Common myeloid progenitor, CD34-positive (primary cell): Measurements from ENCODE around the gene ETS1.

Source experiments
- CTCF ChIA-PET: fragments of 350-600 bp; sonication (Branson Sonifier 250); formaldehyde crosslinking; loops from one replicate; lab custom pipeline; 2021; ENCODE audit warnings: antibody characterized with exemption; lab: Charles Lee
- POLR2A ChIA-PET: fragments of 350-600 bp; sonication (Branson Sonifier 250); formaldehyde crosslinking; loops from one replicate; lab custom pipeline; 2021; ENCODE audit warnings: antibody characterized with exemption; lab: Charles Lee
- DNase-seq, 3 donors: peaks; one replicate each; pipeline versions ENCODE4 v3.0.0 to v3.0.0-alpha.2; 2013
- H3K27ac ChIP-seq, 2 experiments: 1 replicate in 1 of 2; 2 replicates in 1 of 2; pipeline ENCODE4 v1.7.0; 2013; ENCODE audit warnings: inconsistent platforms in 2 of 2, low read length in 2 of 2, mild to moderate bottlenecking in 2 of 2, low read depth in 1 of 2, moderate library complexity in 1 of 2; ENCODE audit not compliant: severe bottlenecking in 2 of 2, insufficient read depth in 1 of 2, poor library complexity in 1 of 2
- H3K27me3 ChIP-seq, 5 experiments: replicated peaks in 2 of 5; 1 replicate in 3 of 5; 2 replicates in 2 of 5; pipeline versions ENCODE4 v1.6.1 to v1.7.0; 2013; ENCODE audit warnings: low read length in 4 of 5, mild to moderate bottlenecking in 2 of 5, moderate library complexity in 2 of 5, inconsistent platforms in 1 of 5; ENCODE audit not compliant: insufficient read depth in 5 of 5, control insufficient read depth in 4 of 5
- H3K36me3 ChIP-seq, 4 experiments: 1 replicate in 2 of 4; 2 replicates in 2 of 4; pipeline versions ENCODE4 v1.6.1 to v1.7.0; 2013; ENCODE audit warnings: low read length in 3 of 4, control low read depth in 1 of 4, mild to moderate bottlenecking in 1 of 4; ENCODE audit not compliant: control insufficient read depth in 4 of 4, insufficient read depth in 4 of 4
- H3K4me1 ChIP-seq, 4 experiments: 1 replicate in 3 of 4; 2 replicates in 1 of 4; pipeline versions ENCODE4 v1.6.1 to v1.7.1; 2013; ENCODE audit warnings: low read length in 3 of 4, mild to moderate bottlenecking in 3 of 4, control low read depth in 1 of 4, inconsistent platforms in 1 of 4, moderate library complexity in 1 of 4; ENCODE audit not compliant: control insufficient read depth in 4 of 4, insufficient read depth in 4 of 4; ENCODE audit errors: control extremely low read depth in 1 of 4
- H3K4me3 ChIP-seq, 7 experiments: 1 replicate in 4 of 7; 2 replicates in 3 of 7; pipeline versions ENCODE4 v1.5.1 to v1.7.0; 2013; ENCODE audit warnings: mild to moderate bottlenecking in 7 of 7, low read length in 6 of 7, moderate library complexity in 6 of 7, inconsistent platforms in 2 of 7, low read depth in 2 of 7, control low read depth in 1 of 7; ENCODE audit not compliant: insufficient read depth in 4 of 7, control insufficient read depth in 1 of 7; ENCODE audit errors: extremely low read depth in 1 of 7
- H3K9me3 ChIP-seq, 5 experiments: 1 replicate in 4 of 5; 2 replicates in 1 of 5; pipeline versions ENCODE4 v1.6.1 to v1.7.1; 2013; ENCODE audit warnings: low read length in 4 of 5, mild to moderate bottlenecking in 2 of 5, inconsistent platforms in 1 of 5, low read depth in 1 of 5, moderate library complexity in 1 of 5; ENCODE audit not compliant: control insufficient read depth in 4 of 5, insufficient read depth in 2 of 5; ENCODE audit errors: control extremely low read depth in 1 of 5
- WGBS: methylation state at CpG from one replicate; pipeline ENCODE4 v1.1.5; 2013; ENCODE audit not compliant: insufficient coverage; 5-methylcytosine and 5-hydroxymethylcytosine counted together

Gene ETS1

DNA sequence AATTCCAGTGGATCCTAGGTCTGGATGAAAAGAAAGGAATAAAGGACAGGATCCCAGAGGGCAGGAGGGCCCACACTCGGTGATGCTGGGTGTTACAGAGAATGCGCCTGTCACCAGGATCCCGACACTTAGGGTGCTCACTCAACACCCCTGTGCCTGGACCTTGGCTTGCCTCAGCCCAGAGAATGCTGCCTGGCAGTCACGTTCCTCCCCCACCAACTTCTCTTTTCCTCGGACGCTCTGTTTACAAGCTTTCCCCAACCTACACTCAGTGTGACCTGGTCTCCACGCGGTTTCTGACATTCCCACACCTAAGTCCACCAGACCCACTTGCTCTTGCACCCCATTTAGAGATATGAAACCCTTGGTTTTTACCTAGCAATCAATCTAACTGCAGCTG lies 38.0 kb upstream of the ETS1 start:
- ChIA-PET CTCF (interaction anchor here (1.5 to 15.9 kb wide), 6 partner anchors 11 to 453 kb away, joined by 3 to 158 read pairs (median 5); no protein-coding TSS in a partner anchor), POLR2A (interaction anchor here (1.1 kb wide), 1 partner anchor 77 kb away, joined by 5 read pairs; no protein-coding TSS in a partner anchor)
- 30% methylated on average over 8 of the region's 8 CpGs for WGBS
- Histone ChIP-seq H3K27ac (no peak overlapping the region), H3K4me1 (peaks cover 12 to 35% (median 25%) of the 10 kb centered on the region in 4 experiments), H3K27me3 (no peaks in the 10 kb centered on the region), H3K36me3 (no peaks in the 10 kb centered on the region), H3K4me3 (no peak overlapping the region), H3K9me3 (no peaks in the 10 kb centered on the region)
- peak in 1 of 3 donors; percentile 48 for DNase-seq

GRCh38 chr11:128624269-128625175 lies 37.2 kb upstream of the ETS1 start:
- peak; percentile 42 to 87 (median 79) for DNase-seq
- WGBS = 44% methylated on average over 6 of the region's 18 CpGs
- H3K27ac ChIP-seq = no peak overlapping the region
- CTCF ChIA-PET = interaction anchor here (0.9 to 15.9 kb wide), 12 partner anchors 8 to 452 kb away, joined by 3 to 158 read pairs (median 5); no protein-coding TSS in a partner anchor
- H3K36me3 ChIP-seq = no peaks in the 10 kb centered on the region
- peak overlapping the region in 1 of 7 experiments; percentile 36 for H3K4me3 ChIP-seq
- peaks cover 12 to 39% (median 33%) of the 10 kb centered on the region in 4 experiments for H3K4me1 ChIP-seq
- POLR2A ChIA-PET = interaction anchor here (0.6 to 1.0 kb wide), 3 partner anchors 12 to 353 kb away, joined by 3 to 4 read pairs (median 3); no protein-coding TSS in a partner anchor
- H3K9me3 ChIP-seq = no peaks in the 10 kb centered on the region
- no peaks in the 10 kb centered on the region for H3K27me3 ChIP-seq

- peaks cover 12 to 42% (median 36%) of the 10 kb centered on the region in 4 experiments for H3K4me1 ChIP-seq
- CTCF ChIA-PET = interaction anchor here (0.6 to 15.9 kb wide), 3 partner anchors 9 to 337 kb away, joined by 3 to 158 read pairs (median 8); no protein-coding TSS in a partner anchor
- no peak overlapping the region for H3K27ac ChIP-seq
- H3K36me3 ChIP-seq = no peaks in the 10 kb centered on the region
- no peaks in the 10 kb centered on the region for H3K9me3 ChIP-seq
- POLR2A ChIA-PET = no interaction called here
- no peaks in the 10 kb centered on the region for H3K27me3 ChIP-seq
- 100% methylated on average over 4 of the region's 5 CpGs for WGBS
- no peak for DNase-seq
- H3K4me3 ChIP-seq = no peak overlapping the region
Measured at GRCh38 chr11:128623091-128623490, 35.7 kb upstream of the ETS1 start.

- Histone ChIP-seq H3K9me3 (no peaks in the 10 kb centered on the region), H3K27me3 (no peaks in the 10 kb centered on the region), H3K27ac (no peak overlapping the region), H3K4me3 (no peak overlapping the region), H3K4me1 (peaks cover 12 to 44% (median 36%) of the 10 kb centered on the region in 4 experiments), H3K36me3 (no peaks in the 10 kb centered on the region)
- POLR2A ChIA-PET = interaction anchor here (1.0 kb wide), 1 partner anchor 46 kb away, joined by 3 read pairs; no protein-coding TSS in a partner anchor
- 97% methylated on average over 12 of the region's 17 CpGs for WGBS
- no peak for DNase-seq
- CTCF ChIA-PET = interaction anchor here (0.6 to 15.9 kb wide), 6 partner anchors 8 to 454 kb away, joined by 3 to 158 read pairs (median 6); no protein-coding TSS in a partner anchor
Measured at GRCh38 chr11:128621601-128622501, 34.5 kb upstream of the ETS1 start.

GRCh38 chr11:128620309-128621100 lies 33.1 kb upstream of the ETS1 start:
- ChIA-PET POLR2A (interaction anchor here (1.0 kb wide), 1 partner anchor 113 kb away, joined by 3 read pairs; no protein-coding TSS in a partner anchor), CTCF (interaction anchor here (0.8 to 15.9 kb wide), 7 partner anchors 10 to 335 kb away, joined by 3 to 158 read pairs (median 4); no protein-coding TSS in a partner anchor)
- H3K4me3 ChIP-seq = no peak overlapping the region
- no peaks in the 10 kb centered on the region for H3K36me3 ChIP-seq
- DNase-seq = no peak
- 28% methylated on average over 4 of the region's 9 CpGs for WGBS
- peaks cover 7 to 46% (median 32%) of the 10 kb centered on the region in 4 experiments for H3K4me1 ChIP-seq
- H3K27ac ChIP-seq = no peak overlapping the region
- no peaks in the 10 kb centered on the region for H3K9me3 ChIP-seq
- no peaks in the 10 kb centered on the region for H3K27me3 ChIP-seq
